Natural killer cell (primary cell): ENCODE data around the gene CEP43. TPM values are rescaled to one million over a fixed set of nuclear protein-coding genes. Genes with fewer than 3 reads are reported as not detected.

Experiments used
- ATAC-seq, 3 donors: fragments of 150-1000 bp in 2 of 3; fragments of 200-7000 bp in 1 of 3; cut with Tn5 transposase; 1 replicate in 1 of 3; 2 replicates in 2 of 3; pipeline ENCODE4 v1.10.0; 2021; ENCODE audit warnings: mild to moderate bottlenecking in 2 of 3, moderate library complexity in 2 of 3
- DNase-seq, 2 donors: peaks; one replicate each; pipeline versions ENCODE4 v3.0.0 to v3.0.0-alpha.2; 2013 to 2021; ENCODE audit warnings: mixed read lengths in 1 of 2
- H3K27ac ChIP-seq: one replicate; pipeline ENCODE4 v1.5.1; 2013; ENCODE audit warnings: mild to moderate bottlenecking, low read length
- H3K27me3 ChIP-seq: one replicate; pipeline ENCODE4 v1.6.1; 2013; ENCODE audit warnings: low read length; ENCODE audit not compliant: control insufficient read depth, insufficient read depth
- H3K36me3 ChIP-seq: one replicate; pipeline ENCODE4 v1.6.1; 2013; ENCODE audit warnings: low read length; ENCODE audit not compliant: control insufficient read depth, insufficient read depth
- H3K4me1 ChIP-seq: one replicate; pipeline ENCODE4 v1.6.1; 2013; ENCODE audit warnings: low read length; ENCODE audit not compliant: control insufficient read depth, insufficient read depth
- H3K4me3 ChIP-seq: one replicate; pipeline ENCODE4 v1.5.1; 2013; ENCODE audit warnings: low read length
- H3K9me3 ChIP-seq: one replicate; pipeline ENCODE4 v1.6.1; 2013; ENCODE audit warnings: low read length; ENCODE audit not compliant: control insufficient read depth, insufficient read depth
- H3K27ac Mint-ChIP-seq, 2 donors: one replicate each; pipeline ENCODE4 v1.8.0; 2022; ENCODE audit warnings: mild to moderate bottlenecking in 2 of 2, mixed read lengths in 2 of 2, moderate library complexity in 1 of 2
- H3K27me3 Mint-ChIP-seq, 2 donors: one replicate each; pipeline ENCODE4 v1.8.0; 2022; ENCODE audit warnings: low read depth in 2 of 2, mixed read lengths in 2 of 2
- H3K36me3 Mint-ChIP-seq: one replicate; pipeline ENCODE4 v1.8.0; 2022; ENCODE audit warnings: mixed read lengths
- H3K4me1 Mint-ChIP-seq, 2 donors: one replicate each; pipeline ENCODE4 v1.8.0; 2022; ENCODE audit warnings: mixed read lengths in 2 of 2
- H3K4me3 Mint-ChIP-seq: one replicate; pipeline ENCODE4 v1.8.0; 2022; ENCODE audit warnings: mild to moderate bottlenecking, moderate library complexity, mixed read lengths
- H3K9me3 Mint-ChIP-seq, 2 donors: one replicate each; pipeline ENCODE4 v1.8.0; 2022; ENCODE audit warnings: mixed read lengths in 2 of 2
- WGBS: methylation state at CpG from one replicate; pipeline ENCODE4 v1.1.7; 2013; ENCODE audit warnings: missing lambda C conversion rate; ENCODE audit not compliant: insufficient coverage; 5-methylcytosine and 5-hydroxymethylcytosine counted together
- intact Hi-C: fragments of 100-400 bp; cut with micrococcal nuclease; formaldehyde crosslinking; loops from one replicate; pipeline ENCODE4 v1.14.2; 2022
- total RNA-seq, 4 donors: library from RNA; stranded (reverse); fragments of 120-200 nt in 1 of 4; gene quantifications; one replicate each; pipeline versions ENCODE4 v1.2.3 to v1.2.4, GENCODE V29; 2013 to 2022
- TF ChIP-seq, protein P1 (sequence below): fragments of 200-600 bp; IDR thresholded peaks from one replicate; pipeline ENCODE4 v1.8.0; 2022; ENCODE audit warnings: antibody characterized with exemption

Gene CEP43
- total RNA-seq, 3 donors from 2014 or later (not counting 1 experiment from before 2014, with no cell fraction given) = 13.5 to 17.0 (median 15.4) TPM

DNA sequence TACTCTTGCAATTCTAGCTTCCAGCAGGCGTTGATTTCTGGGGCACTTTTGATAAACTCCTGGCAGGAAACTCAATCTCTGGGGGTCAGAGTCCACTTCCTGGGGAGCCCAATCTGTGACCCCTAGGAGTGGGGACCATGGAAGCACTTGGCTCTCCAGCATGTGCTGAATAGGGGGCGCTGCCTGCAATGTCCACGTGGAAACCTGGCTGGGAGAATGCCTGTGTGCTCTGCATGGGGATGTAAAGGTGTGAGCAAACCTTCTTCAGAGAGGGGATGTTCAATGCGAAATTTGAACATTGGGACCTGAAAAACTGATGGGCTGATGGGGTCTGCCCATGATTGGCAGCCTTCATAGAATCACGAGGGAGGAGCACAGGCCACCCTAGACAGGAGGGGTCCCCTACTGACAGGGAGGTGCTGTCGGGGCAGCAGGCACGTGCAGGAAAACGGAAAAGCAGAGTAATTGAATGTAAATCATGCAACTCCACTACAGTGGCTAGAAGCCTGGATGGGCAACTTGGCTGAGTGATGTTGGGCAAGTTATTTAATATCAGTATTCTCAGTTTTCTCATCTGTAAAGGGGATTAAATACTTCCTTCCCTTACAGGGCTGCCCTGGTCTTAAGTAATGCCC, 47.8 kb downstream of the CEP43 start:
- WGBS = 78% methylated on average over 8 of the region's 8 CpGs
- H3K27me3 ChIP-seq = no peaks in the 10 kb centered on the region
- DNase-seq (no peak), ATAC-seq (peak in 2 of 3 donors; percentile 17 to 29)
- Mint-ChIP-seq H3K4me3 (peak overlapping the region; percentile 63), H3K36me3 (no peaks in the 10 kb centered on the region), H3K4me1 (peaks cover 13 to 30% of the 10 kb centered on the region in 2 donors), H3K9me3 (no peaks in the 10 kb centered on the region), H3K27ac (peak overlapping the region; percentile 39 to 79), H3K27me3 (peaks cover 0 to 2% of the 10 kb centered on the region in 2 donors)
- H3K4me1 ChIP-seq = peaks cover 30% of the 10 kb centered on the region
- H3K36me3 ChIP-seq = peaks cover 2% of the 10 kb centered on the region
- intact Hi-C loops = no loop called here
- peak overlapping the region; percentile 63 for H3K27ac ChIP-seq
- TF ChIP-seq, protein P1, sequence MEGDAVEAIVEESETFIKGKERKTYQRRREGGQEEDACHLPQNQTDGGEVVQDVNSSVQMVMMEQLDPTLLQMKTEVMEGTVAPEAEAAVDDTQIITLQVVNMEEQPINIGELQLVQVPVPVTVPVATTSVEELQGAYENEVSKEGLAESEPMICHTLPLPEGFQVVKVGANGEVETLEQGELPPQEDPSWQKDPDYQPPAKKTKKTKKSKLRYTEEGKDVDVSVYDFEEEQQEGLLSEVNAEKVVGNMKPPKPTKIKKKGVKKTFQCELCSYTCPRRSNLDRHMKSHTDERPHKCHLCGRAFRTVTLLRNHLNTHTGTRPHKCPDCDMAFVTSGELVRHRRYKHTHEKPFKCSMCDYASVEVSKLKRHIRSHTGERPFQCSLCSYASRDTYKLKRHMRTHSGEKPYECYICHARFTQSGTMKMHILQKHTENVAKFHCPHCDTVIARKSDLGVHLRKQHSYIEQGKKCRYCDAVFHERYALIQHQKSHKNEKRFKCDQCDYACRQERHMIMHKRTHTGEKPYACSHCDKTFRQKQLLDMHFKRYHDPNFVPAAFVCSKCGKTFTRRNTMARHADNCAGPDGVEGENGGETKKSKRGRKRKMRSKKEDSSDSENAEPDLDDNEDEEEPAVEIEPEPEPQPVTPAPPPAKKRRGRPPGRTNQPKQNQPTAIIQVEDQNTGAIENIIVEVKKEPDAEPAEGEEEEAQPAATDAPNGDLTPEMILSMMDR = no peak
- no peak overlapping the region for H3K4me3 ChIP-seq
- no peaks in the 10 kb centered on the region for H3K9me3 ChIP-seq

DNA sequence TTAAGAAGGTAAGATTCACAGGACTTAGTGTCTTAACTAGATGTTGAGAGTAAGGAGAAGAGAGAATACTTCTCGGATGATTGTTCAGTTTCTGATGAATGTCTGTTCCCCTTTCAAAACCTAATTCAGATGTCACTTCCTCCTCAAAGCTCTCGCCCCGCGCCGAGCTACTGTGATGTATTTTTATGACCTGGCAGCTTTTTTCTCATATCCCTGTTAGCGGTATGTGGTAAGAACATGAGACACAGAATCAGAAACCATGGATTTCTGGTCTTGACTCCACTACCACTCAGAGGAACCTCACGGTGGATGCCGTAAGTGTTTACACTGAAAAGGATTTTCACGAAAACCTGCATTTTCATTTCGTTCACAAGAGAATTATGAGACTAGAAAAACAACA, 48.4 kb downstream of the CEP43 start:
- Mint-ChIP-seq H3K27ac (peak overlapping the region; percentile 39 to 79), H3K9me3 (no peaks in the 10 kb centered on the region), H3K36me3 (no peaks in the 10 kb centered on the region), H3K4me1 (peaks cover 13 to 25% of the 10 kb centered on the region in 2 donors), H3K27me3 (peaks cover 0 to 2% of the 10 kb centered on the region in 2 donors), H3K4me3 (peak overlapping the region; percentile 63)
- peak overlapping the region; percentile 63 for H3K27ac ChIP-seq
- DNase-seq = peak in 1 of 2 donors; percentile 63
- no peak overlapping the region for H3K4me3 ChIP-seq
- H3K9me3 ChIP-seq = no peaks in the 10 kb centered on the region
- H3K27me3 ChIP-seq = no peaks in the 10 kb centered on the region
- TF ChIP-seq, protein P1 = no peak
- H3K36me3 ChIP-seq = peaks cover 2% of the 10 kb centered on the region
- peak; percentile 66 to 78 (median 74) for ATAC-seq
- 0% methylated on average over 8 of the region's 10 CpGs for WGBS
- intact Hi-C loops = no loop called here
- peaks cover 26% of the 10 kb centered on the region for H3K4me1 ChIP-seq

Other genes with a start within 250 kb of the CEP43 start
- 100 to 1,000 TPM in 1 of 3 donors, 10 to 100 TPM in 2; 65.1 to 106 (median 84.5) TPM for gene RNASET2, start 42.8 kb upstream of the CEP43 start, total RNA-seq
- under 1 TPM in 1 of 3 donors, not detected in 2; 0.23 TPM for gene CCR6, start 123.7 kb downstream of the CEP43 start, total RNA-seq
- under 1 TPM in 1 of 3 donors, not detected in 2; 0.24 TPM for gene GPR31, start 158.6 kb downstream of the CEP43 start, total RNA-seq